Left renal pelvis (tissue), 4 donors: ENCODE results near the gene NKAIN4. TPM values are rescaled to one million over a fixed set of nuclear protein-coding genes. Genes with fewer than 3 reads are reported as not detected.
A peak's percentile ranks its signal among the peaks of the same experiment; 100 is the strongest.

Experiments
- DNase-seq, 4 donors: peaks; one replicate each; pipeline ENCODE4 v3.0.0-alpha.2; 2013; ENCODE audit warnings: low read depth in 4 of 4, low spot score in 3 of 4
- polyA plus RNA-seq, 4 donors: library from polyadenylated mRNA; unstranded; fragments of 120-200 nt; gene quantifications; one replicate each; pipeline ENCODE4 v1.2.1, GENCODE V29; 2013; ENCODE audit not compliant: insufficient read length in 4 of 4

Gene NKAIN4
- polyA plus RNA-seq, 4 donors: 24.2 to 40.8 (median 27.2) TPM

DNA sequence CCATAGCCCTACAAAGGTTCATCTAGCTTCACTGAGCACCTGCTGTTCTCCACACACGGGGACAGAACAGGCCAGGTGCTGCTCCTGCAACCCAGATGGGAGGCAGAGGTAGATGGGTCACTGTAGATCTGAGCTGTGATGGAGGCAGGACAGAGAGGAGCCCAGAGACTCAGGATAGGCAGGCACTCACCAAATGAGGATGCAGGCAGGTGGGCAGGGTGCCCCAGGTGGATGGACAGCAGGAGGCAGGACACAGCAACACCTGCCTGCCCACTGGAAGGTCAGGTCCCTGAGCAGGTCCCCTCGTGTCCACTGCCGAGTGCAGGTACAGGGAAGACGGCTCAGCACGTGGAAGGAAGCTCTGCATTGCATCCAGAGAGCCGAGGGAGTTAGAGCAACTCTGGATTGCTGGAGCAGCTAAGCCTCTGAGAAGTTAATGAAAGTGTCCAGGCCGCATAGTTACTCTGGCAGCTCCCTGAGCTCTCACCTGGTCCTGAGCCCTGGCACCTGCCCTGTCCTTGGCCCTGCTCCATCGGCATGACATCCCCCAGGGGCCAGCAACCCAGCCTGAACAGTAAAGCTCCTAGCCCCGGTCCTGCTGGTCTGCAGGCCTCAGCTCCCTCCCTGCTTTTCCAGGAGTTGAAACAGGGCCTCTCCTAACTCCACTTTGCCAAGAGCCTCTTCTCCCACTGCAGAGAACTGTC, 33.4 kb downstream of the NKAIN4 start:
- DNase-seq: no peak

DNA sequence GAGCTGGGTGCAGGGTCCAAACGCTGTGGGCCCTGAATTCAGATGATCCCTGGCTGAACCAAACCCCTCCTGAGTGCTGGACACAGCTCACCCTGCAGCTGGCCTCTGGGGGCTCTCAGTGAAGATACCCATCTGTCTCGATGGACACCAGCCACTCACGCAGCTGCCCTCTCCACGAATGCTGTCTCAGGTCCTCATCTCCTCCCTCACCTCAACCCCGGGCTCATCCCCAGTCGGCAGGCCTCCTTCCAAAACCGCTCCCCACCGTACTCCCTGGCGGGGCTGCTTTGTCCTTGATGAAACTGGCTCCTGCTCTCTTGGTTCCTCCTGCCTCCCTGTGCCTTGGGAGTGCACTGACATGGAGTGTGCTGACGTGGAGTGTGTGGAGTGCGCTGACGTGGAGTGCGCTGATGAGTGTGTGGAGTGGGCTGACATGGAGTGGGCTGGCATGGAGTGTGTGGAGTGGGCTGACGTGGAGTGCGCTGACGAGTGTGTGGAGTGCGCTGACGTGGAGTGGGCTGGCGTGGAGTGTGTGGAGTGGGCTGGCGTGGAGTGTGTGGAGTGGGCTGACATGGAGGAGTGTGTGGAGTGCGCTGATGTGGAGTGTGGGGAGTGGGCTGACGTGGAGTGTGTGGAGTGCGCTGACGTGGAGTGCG, 34.3 kb downstream of the NKAIN4 start:
- DNase-seq: no peak

DNA sequence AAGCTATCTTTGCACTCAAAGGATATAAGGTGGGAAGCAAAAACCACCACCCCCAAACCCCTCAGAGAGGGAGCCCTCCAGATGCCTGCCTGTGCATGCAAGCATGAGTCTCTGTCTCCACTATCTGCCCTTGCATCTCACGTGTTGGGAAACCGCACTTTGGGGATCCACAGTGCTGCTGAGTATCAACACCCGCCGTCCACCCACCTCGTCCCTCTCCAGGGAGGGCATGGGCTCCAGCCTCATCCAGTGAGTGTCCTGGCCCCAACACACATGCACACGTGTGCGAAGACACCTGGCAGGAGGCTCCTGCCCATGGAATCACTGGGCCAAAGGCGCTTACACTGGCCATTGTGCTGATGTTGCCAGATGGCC, 34.8 kb downstream of the NKAIN4 start:
- no peak for DNase-seq

DNA sequence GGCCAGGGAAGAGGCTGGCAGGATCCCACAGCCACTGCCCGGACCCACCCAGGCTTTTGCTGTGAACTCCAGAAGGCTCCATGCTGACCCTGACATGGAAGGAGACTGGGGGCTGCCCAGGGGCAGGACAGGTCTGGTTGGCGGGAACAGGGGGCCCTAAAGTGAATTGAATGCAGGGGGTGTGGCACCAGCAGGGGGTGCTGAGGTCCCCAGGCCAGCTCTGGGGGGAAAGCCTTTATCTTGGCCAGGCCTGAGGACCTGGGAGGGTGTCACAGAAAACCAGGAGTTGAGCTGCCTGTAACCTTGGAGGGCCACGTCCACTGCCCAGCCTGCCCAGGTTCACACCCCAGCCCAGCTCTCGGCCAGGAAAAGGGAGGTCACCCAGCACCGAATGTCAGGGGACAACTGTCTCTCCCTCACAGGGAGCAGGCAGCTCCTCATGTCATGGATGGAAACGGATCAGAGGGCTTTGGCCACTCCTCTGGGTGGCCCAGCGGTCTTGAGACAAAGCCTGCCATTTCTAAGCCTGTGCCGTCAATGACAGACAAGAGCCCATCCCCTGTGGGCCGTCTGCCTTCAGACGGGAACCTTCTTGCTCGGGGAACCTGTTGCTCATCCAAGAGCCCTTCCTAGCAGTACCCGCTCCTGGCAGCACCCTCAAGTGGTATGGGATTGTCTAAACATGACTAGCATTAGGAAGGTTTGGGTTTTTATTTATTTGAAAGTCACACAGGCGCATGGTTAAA, 35.4 kb downstream of the NKAIN4 start:
- no peak for DNase-seq

DNA sequence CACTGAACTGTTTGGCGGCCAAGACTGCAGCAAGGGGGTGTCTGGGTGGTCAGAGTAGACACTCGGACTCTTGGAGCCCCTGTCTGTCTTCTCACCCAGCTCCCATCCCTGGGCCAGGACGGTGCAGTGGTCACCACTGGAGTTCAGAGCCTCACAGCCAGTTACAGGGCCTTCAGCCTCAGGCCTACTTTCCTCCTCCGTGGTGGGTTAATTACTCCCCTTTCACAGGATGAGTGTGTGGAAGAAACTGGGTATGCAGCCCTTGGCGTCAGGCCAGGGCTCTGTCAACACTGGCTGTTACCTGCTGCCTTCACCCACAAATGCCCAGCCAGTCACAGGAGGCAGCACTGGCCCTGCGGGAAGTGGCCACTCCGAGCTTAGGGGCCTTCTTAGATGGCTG, 36.6 kb downstream of the NKAIN4 start:
- no peak for DNase-seq

DNA sequence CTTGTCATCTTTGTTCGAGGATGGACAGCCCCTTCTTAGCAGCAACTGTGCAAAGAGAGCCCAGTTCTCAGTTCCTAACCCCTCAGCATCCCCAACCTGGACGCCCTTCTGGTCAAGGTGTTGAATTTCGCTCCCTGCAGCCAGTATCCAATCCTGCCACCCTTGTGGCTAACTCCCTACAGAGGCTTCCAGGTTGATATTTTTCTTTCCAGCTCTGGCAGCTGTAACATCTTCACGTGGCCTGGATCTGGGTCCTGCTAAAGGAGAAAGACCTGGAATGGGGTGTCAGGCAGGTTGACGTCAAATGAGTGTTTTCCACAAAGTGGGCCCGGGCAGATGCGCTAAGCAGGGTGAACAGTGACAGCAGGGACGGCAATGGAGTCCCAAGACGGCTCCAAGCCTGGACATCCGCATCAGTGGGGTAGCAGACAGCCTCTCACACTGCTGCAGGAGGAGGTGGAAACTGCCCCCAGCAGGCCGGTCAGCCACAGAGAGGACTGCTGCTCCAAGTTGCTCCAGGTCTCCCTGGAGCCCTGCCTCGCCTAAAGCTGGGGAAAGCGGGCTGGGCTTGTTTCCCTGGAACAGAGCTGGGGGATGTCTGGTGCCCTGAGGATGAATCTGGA, 37.3 kb downstream of the NKAIN4 start:
- DNase-seq: no peak

DNA sequence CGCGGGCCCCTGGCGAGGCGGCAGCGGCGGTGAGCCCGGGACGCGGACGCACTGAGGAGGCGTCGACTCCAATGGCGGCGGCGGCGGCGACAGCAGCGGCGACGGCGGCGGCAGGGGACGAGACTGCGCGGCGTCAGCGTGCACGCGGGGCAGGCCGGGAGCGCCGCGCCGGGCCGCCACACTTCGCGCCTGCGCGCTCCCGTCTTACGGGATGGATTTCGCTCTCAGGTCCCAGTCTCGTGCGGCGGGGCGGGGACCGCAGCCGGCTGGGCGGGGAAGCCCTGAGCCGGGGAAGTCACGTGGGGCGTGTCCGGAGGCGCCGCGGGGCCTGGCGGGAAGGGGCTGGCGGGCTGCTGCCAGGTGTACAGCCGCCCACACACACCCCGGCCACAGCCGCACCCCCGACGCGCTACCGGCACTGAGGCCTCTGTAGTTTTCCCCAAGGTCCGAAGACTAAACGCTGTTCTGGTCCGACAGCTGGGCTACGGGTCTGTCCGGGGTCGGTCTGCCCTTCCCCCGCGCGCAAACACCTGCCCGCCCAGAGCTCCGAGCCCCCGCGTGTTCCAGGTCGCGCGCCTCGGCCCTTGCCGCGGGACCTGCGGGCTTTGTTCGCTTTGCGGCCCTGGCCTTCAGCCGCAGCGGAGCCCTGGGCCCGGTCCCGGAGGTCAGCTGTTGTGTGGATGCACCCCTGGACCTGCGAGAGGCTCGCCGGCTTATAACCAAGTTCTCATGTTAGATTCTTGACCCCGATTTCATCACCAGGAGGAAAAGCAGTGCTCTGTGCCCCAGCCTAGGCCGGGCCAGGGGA, 38.0 kb downstream of the NKAIN4 start, which contains the start of gene YTHDF1:
Gene YTHDF1 (minus strand): TSS at position 91 of the 808 bp plus-strand sequence. CDS start 239 bp downstream, outside the sequence.
- peak; percentile 80 to 91 (median 90) for DNase-seq

DNA sequence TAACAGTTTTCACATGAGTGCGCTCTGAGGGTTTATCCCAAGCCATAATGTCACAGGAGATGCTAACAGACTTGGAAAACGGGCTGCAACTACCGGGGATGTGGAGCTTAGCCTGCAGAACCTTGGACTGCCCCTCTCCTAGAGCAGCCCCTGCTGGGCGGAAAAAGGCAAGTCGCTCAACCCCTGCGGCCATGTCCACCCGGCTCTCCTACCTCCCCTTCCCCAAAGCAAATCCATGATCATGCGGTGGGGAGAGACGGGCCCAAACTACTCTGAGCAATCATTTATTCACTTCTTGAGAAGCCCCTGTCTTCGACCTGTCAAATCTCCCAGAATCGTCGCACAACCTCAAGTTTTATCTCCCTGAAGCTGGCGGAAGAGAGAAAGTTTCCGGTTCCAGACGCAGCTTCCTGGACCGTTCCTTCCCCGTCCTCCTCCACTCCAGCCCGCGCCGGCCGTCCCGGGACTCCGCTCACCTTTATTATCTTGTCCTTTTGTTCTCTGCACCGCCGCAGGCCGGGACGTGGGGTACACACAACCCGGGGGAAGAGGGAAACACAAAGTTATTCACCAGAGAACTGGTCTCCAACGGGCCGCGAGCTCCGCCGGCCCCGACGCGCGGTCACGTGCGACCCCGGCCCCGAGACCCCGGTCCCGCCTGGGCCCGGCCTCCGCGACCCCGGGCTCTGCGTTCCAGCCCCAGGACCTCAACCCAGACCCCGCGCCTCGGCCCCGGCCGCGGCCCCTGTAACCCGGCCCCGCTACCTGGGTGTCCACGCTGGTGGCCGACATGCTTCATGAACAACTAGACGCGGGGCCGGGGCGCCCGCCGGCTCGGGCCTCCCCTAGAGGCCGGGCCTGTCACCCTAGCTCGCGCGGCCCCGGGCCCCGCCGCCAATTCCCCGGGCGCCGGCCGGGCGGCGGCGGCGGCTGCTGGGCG, 38.9 kb downstream of the NKAIN4 start:
- DNase-seq: no peak

DNA sequence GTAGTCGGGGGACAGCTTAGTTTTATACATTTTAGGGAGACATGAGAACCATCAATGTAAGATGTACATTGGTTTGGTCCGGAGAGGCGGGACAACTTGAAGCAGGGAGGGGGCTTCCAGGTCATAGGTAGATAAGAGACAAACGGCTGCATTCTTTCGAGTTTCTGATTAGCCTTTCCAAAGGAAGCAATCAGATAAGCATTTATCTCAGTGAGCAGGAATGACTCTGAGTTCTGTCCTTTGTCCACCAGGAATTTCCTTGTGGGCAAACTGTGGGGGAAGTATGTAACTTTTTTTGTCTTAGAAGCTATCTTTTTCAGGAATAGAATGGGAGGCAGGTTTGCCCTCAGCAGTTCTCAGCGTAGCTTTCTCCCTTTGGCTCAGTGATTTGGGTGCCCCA, 39.7 kb downstream of the NKAIN4 start:
- DNase-seq: no peak

DNA sequence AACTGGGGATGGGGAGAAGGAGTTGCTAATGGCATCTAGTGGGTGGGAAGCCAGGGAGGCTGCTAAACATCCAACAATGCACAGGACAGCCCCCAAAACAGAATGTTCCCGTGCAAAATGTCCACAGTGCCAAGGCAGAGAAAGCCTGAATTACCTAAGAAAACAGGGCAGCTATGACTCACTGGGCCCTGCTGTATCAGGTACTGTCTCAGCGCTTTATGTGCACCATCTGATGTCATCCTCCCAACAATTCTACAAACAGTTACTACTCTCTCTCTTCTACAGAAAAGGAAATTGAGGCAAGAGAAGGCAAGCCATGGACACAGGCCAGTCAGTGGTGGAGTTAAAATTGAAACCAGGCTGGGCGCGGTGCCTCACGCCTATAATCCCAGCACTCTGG, 41.5 kb downstream of the NKAIN4 start:
- DNase-seq: no peak

DNA sequence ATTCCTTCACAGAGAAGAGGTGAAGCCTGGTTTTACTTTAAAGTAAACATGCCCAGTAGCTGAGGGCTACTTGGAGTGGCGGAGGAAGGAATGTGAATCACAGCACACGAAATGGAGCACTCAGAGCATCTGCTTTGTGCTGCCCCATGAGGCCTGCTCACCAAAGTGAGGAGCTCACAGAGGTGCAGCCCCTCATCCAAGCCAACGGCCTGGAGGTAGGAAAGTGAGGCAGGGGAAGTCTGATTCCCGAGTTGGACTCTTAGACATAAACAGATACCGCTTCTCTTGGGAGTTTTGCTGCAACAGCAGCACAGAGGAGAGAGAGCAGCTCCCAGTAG, 41.9 kb downstream of the NKAIN4 start:
- no peak for DNase-seq

DNA sequence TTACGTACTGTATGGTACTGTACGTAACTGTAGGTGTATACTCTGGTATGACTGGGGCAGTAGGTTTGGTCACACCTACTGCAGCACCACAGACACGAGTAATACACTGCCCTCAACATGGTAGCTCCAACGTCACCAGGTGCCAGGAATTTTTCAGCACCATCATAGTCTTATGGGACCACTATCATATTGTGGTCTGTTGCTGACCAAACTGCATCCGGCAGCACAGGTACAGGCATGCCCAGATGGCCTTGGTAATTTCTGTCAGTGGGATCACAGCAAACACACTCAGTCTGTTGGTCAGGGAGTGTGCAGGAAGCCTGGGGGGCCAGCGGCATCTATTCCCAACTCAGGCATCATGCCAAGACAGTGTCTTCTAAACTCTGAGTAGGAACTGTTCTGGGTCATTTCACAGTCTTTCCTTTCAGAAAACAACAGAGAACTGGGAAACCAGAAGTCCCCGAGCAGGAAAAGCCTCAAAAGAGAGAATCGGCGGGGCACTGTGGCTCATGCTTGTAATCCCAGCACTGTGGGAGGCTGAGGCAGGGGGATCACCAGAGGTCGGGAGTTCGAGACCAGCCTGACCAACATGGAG, 44.2 kb downstream of the NKAIN4 start:
- no peak for DNase-seq

DNA sequence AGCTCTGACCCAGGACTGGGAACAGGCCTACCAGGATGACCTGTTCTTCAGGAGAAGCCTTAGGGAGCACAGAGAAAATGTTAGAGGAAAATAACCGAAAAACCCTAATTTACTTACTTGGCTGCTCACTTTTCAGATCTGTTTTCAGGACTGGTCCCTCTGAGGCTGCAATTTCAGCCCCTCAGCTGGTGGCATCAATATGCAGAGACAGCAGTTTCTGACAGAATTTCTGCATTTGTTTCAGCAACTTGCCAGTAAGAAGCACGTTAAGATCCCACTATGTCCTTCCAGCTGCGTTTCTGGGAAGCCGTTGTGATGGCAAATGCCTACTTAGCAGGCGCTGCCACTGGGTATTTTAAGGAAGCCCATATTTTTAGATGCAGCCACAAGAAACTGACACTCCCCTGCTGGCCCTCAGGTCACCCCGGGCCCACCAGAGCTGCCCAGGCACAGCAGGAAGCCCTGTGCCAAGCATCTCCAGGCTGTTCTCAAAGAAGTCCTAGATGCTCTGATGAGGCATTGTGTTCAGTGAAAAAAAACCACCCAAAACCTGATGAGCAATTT, 45.8 kb downstream of the NKAIN4 start:
- DNase-seq: no peak

DNA sequence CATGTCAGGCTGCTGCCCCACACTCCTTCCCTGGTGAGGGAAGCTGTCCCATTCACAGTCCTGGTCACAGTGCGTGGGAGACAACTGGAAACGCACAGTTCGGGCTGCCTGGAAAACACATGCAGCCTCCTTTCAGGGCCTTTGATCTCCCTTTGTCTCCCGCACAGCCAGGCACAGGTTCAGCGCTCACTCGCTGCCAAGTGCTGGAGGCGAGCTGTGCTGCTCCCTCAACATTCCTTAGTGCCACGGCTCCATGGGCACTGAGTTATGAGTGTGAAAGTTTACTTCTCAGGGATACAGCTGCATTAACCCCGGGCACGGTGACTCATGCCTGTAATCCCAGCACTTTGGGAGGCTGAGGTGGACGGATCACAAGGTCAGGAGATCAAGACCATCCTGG, 47.4 kb downstream of the NKAIN4 start:
- DNase-seq: no peak

DNA sequence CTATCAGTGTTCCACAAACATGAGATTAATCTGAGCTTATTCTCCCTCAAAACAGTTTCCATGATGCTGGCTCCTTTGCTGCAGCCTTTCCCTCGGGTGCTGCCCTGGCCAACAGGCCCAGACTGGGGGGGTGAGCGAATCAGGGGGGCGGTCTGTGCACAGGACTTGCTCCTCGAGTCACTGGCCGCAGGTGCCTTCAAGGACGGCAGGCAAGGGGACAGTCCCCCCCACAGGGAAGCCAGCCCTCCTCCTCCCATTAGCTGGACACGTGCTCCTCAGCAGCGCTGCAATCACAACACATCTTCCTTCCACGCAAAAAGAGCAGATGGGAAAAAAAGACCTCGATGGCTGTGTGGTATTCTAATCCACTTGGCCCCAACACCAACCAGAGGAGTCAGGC, 48.4 kb downstream of the NKAIN4 start:
- DNase-seq: no peak

DNA sequence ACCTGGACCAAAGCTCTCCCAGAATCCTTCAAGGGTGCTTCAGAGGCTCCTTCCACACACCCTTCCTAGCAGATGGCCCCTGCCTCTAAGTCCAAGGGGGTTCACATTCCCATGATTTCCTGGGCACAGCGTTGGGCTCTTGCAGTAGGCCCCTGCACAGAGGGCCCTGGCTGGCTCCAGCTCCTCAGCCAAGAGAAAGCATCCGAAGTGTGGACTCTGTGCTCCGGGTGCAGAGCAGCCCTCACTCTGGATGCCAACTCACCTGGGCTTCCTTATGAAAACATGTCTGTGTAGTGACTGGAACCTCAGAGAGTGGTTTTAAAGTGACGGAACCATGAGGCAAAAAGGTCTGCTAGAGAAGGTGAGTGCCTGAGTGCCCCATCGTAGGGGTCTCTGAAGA, 49.9 kb downstream of the NKAIN4 start:
- DNase-seq: no peak

DNA sequence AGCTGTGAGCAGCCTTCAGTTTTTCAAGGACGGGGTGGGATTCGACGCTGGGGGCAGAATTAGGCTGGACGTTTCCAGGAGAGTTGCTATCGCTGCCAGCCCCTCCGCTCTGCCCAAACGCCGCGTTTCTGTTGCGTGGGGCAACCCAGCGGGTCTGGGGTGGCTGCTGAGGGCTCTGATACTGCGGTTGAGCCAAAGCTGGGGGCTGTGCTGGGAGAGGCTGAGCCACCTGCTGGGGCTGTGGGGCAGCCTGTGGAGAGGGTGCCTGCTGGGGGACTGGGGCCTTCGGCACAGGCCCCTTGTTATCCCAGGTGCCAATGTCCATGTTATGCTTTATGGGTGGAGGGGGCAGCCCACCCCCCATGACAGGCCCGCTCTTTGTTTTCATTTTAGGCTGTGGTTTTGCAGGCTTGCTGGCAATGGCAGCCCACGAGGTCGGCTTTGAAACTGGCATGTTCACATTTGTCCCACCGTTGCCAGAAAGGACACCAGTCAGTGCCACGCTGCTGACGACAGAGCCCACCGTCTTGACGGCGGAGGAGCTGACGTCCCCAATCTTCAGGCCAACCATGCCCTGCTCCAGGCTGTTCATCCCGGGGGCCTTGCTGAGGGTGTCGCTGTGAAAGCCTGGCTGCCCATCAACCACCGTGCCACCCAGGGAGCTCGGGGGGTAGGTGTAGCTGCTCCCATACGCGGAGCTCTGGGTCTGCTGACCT, 51.3 kb downstream of the NKAIN4 start:
- DNase-seq: no peak

DNA sequence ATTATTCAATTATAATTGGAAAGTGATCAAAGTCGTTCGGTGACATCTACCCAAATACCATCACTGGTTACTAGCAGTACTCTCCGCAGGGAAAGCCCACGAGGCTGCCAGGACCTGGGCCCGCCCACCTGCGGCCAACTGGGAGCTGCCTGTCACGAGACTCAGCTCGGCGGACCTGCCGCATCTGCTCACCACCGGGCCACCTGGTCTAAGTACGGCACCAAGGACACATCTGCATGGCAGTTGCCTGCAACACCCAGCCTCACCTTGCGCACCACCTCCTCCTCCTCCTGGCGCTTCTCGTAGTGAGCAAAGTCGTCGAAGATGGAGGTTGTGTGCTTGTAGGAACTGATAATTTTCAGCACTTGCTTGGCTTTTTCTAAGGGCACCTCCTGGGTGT, 52.2 kb downstream of the NKAIN4 start:
- DNase-seq: no peak
